ENCODE data around the gene NTRK2.

Gene NTRK2

DNA sequence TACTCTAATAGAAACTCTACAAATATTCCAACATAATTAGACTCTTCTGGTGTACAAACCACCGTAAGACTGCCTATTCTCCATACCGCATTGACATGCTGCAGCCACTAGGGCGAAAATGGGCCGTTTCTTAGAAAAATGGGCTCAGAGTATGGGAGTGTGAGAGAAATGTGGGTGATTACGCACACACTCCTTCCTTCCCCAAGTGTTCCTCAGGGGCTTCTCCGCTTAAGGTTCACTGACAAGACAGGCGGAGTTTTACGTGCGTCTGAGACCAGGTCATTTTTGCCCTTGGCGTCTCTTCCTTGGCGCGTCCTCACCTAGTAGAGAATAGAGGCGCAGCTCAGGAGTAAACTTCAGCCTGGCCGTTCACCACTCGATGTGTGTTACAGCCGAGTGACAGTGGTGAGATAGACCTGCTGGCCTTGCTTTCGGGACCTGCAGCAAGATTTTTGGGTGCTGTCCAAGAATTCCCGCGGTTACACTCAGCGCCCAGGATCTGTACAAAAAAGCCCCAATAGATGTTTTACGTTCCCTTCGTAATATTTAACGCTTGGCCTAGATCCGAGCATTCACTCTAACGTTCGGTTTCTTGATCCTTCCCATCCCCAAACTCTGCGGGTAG lies 1.8 kb upstream of the NTRK2 start:
- H3K9ac ChIP-seq (ENCODE audit: low read depth, low read length), result no peak overlapping the region
- H3K9me3 ChIP-seq (ENCODE audit: control insufficient read depth, insufficient read depth, low read length), result no peaks in the 10 kb centered on the region
- peaks cover 70% of the 10 kb centered on the region for H3K27me3 ChIP-seq (ENCODE audit: control insufficient read depth, insufficient read depth, low read length)
- peak overlapping the region; percentile 55 for H3K4me3 ChIP-seq (ENCODE audit: low read depth, low read length)
- no peak overlapping the region for H3K27ac ChIP-seq (ENCODE audit: low read depth, low read length)
- peaks cover 18% of the 10 kb centered on the region; the same call in 1 of the 2 replicates for H3K4me1 ChIP-seq (ENCODE audit: control insufficient read depth, insufficient read depth, low read length)
- H3K36me3 ChIP-seq (ENCODE audit: control insufficient read depth, insufficient read depth, low read length), result no peaks in the 10 kb centered on the region

DNA sequence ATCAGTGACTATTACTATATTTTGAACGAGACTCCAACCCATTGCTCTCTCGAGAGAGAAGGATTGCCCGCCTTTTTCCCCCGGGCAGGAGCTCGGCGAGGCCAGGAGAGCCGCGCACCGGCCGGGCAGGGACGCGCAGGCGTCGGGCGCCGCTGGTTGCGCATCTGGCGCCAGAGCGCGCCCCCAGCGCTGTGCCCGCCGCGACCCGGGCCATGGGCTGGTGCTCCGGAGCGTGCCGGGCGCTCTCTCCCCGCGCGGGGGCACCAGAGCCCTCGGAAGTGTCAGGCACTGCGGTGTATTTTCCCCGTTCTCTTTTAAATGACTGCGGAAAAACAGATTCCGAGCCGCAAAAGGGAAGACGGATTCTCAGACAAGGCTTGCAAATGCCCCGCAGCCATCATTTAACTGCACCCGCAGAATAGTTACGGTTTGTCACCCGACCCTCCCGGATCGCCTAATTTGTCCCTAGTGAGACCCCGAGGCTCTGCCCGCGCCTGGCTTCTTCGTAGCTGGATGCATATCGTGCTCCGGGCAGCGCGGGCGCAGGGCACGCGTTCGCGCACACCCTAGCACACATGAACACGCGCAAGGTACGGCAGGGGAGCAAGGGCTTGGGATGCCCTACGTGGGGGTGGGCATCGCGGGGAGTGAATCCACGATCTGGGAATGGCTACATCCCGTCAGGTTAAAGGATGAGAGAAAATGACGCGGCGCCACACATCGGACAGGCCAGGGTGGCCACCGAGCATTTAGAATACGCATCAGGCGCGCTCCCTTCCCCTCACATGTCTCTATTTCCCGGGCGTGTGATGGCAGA lies 1.1 kb upstream of the NTRK2 start:
- H3K9me3 ChIP-seq (ENCODE audit: control insufficient read depth, insufficient read depth, low read length), result no peaks in the 10 kb centered on the region
- H3K27me3 ChIP-seq (ENCODE audit: control insufficient read depth, insufficient read depth, low read length), result peaks cover 77% of the 10 kb centered on the region
- no peak overlapping the region for H3K9ac ChIP-seq (ENCODE audit: low read depth, low read length)
- peaks cover 18% of the 10 kb centered on the region; the same call in 1 of the 2 replicates for H3K4me1 ChIP-seq (ENCODE audit: control insufficient read depth, insufficient read depth, low read length)
- peak overlapping the region; percentile 55 for H3K4me3 ChIP-seq (ENCODE audit: low read depth, low read length)
- no peaks in the 10 kb centered on the region for H3K36me3 ChIP-seq (ENCODE audit: control insufficient read depth, insufficient read depth, low read length)
- no peak overlapping the region for H3K27ac ChIP-seq (ENCODE audit: low read depth, low read length)

DNA sequence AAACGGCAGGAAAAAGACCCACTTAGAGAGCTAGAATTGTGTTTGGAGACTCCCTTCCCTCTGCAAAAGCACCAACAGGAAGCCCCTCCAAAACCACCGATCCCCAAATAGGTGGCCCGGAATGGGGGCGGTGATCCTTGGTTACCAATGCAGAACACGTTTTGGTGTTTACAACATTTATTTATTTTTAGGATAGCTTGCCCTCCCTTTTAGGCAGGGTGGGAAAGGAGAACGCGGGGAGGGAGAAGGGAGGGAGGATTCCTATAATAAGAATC lies 579 bp upstream of the NTRK2 start:
- H3K9me3 ChIP-seq (ENCODE audit: control insufficient read depth, insufficient read depth, low read length), result no peaks in the 10 kb centered on the region
- no peak overlapping the region for H3K9ac ChIP-seq (ENCODE audit: low read depth, low read length)
- no peak overlapping the region for H3K27ac ChIP-seq (ENCODE audit: low read depth, low read length)
- H3K4me3 ChIP-seq (ENCODE audit: low read depth, low read length), result peak overlapping the region; percentile 55
- H3K4me1 ChIP-seq (ENCODE audit: control insufficient read depth, insufficient read depth, low read length), result peaks cover 18% of the 10 kb centered on the region; the same call in 1 of the 2 replicates
- H3K36me3 ChIP-seq (ENCODE audit: control insufficient read depth, insufficient read depth, low read length), result no peaks in the 10 kb centered on the region
- peaks cover 78% of the 10 kb centered on the region for H3K27me3 ChIP-seq (ENCODE audit: control insufficient read depth, insufficient read depth, low read length)

DNA sequence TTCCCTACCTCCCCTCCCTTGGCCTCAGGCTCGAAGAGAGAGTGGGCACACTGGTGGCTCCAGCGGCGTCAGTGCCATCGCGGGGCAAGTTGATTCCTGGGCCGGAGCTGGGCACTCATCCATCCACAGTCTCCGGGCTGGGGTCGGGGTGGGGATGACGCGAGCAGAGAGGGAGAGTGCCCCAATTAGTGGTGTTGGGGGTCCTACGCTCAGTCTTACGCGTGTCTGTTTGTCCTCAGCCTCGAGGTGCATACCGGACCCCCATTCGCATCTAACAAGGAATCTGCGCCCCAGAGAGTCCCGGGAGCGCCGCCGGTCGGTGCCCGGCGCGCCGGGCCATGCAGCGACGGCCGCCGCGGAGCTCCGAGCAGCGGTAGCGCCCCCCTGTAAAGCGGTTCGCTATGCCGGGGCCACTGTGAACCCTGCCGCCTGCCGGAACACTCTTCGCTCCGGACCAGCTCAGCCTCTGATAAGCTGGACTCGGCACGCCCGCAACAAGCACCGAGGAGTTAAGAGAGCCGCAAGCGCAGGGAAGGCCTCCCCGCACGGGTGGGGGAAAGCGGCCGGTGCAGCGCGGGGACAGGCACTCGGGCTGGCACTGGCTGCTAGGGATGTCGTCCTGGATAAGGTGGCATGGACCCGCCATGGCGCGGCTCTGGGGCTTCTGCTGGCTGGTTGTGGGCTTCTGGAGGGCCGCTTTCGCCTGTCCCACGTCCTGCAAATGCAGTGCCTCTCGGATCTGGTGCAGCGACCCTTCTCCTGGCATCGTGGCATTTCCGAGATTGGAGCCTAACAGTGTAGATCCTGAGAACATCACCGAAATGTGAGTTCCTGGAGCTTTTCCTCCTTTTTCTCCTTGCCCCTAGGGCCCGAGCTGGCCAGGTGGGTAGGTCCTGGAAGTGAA lies 861 bp downstream of the NTRK2 start:
- Histone ChIP-seq H3K9ac (ENCODE audit: low read depth, low read length) (no peak overlapping the region), H3K9me3 (ENCODE audit: control insufficient read depth, insufficient read depth, low read length) (no peaks in the 10 kb centered on the region), H3K4me1 (ENCODE audit: control insufficient read depth, insufficient read depth, low read length) (peaks cover 18% of the 10 kb centered on the region; the same call in 1 of the 2 replicates), H3K36me3 (ENCODE audit: control insufficient read depth, insufficient read depth, low read length) (no peaks in the 10 kb centered on the region), H3K27me3 (ENCODE audit: control insufficient read depth, insufficient read depth, low read length) (peaks cover 78% of the 10 kb centered on the region), H3K4me3 (ENCODE audit: low read depth, low read length) (peak overlapping the region; percentile 55), H3K27ac (ENCODE audit: low read depth, low read length) (no peak overlapping the region)

DNA sequence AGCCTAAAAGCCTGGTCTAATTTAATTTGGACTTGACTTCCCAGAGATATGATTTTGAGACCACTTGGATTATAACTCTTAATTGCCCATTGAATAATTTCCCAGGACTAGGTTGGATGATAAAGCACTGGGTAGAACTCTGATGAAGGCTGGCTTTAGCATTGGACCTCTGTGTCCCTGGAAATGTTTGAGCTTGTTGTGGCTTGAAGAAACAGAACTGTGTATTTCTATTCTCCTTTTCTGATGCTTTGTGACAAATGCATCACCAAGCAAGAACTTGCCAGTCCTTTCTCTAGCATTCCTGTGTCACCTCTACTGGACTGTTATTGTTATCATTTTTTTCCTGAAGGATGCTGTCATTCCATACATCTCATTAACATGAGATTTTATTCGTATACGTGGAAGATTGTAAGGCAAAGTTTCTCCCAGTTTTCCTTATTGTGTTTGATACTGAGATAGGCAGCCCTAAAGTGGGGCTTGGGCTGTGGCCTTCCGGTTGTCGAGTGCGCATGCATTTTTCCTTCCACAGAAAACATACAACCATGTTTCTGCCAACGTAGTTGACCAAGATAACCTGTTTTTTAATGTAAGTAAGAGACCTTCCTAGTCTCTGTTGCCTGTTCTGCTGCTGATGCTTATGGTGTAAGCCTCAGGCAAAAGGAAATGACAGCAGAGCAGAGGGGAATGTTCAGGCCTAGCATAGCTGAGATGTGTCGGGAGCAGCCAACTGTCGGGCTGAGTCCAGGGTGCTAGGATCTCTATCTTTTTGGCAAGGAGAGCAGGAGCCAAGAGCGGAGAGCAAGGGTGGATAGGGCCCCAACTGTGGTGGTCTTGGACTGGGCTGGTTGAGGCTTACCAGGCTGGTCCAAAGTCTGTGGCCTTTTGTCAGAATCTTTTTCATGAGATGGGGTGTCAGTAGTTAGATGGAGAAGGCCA lies 2.3 kb downstream of the NTRK2 start:
- peaks cover 66% of the 10 kb centered on the region for H3K27me3 ChIP-seq (ENCODE audit: control insufficient read depth, insufficient read depth, low read length)
- no peak overlapping the region for H3K27ac ChIP-seq (ENCODE audit: low read depth, low read length)
- H3K9me3 ChIP-seq (ENCODE audit: control insufficient read depth, insufficient read depth, low read length), result no peaks in the 10 kb centered on the region
- peaks cover 18% of the 10 kb centered on the region; the same call in 1 of the 2 replicates for H3K4me1 ChIP-seq (ENCODE audit: control insufficient read depth, insufficient read depth, low read length)
- H3K9ac ChIP-seq (ENCODE audit: low read depth, low read length), result no peak overlapping the region
- no peak overlapping the region for H3K4me3 ChIP-seq (ENCODE audit: low read depth, low read length)
- H3K36me3 ChIP-seq (ENCODE audit: control insufficient read depth, insufficient read depth, low read length), result no peaks in the 10 kb centered on the region

DNA sequence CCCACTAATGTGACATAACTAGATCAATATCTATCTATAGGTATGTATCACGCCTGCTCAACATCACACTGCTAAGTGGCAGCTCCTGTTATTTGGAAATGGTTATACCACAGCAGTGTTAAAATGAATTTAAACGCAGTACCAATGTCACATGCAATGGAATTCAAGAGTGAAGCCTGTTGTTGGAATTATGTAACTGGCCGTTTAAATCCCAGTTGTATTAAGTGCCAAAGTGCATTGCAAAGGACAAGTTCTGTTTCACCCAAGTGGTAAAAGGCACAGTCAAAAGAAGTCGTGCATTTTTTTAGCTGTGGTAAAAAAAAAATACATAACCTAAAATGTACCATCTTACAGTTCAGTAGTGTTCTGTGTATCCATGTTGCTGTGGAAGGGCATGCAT lies 4.3 kb downstream of the NTRK2 start:
- peaks cover 11% of the 10 kb centered on the region; the same call in 1 of the 2 replicates for H3K4me1 ChIP-seq (ENCODE audit: control insufficient read depth, insufficient read depth, low read length)
- no peaks in the 10 kb centered on the region for H3K9me3 ChIP-seq (ENCODE audit: control insufficient read depth, insufficient read depth, low read length)
- peaks cover 47% of the 10 kb centered on the region for H3K27me3 ChIP-seq (ENCODE audit: control insufficient read depth, insufficient read depth, low read length)
- no peak overlapping the region for H3K27ac ChIP-seq (ENCODE audit: low read depth, low read length)
- no peak overlapping the region for H3K9ac ChIP-seq (ENCODE audit: low read depth, low read length)
- H3K4me3 ChIP-seq (ENCODE audit: low read depth, low read length), result no peak overlapping the region
- H3K36me3 ChIP-seq (ENCODE audit: control insufficient read depth, insufficient read depth, low read length), result no peaks in the 10 kb centered on the region

DNA sequence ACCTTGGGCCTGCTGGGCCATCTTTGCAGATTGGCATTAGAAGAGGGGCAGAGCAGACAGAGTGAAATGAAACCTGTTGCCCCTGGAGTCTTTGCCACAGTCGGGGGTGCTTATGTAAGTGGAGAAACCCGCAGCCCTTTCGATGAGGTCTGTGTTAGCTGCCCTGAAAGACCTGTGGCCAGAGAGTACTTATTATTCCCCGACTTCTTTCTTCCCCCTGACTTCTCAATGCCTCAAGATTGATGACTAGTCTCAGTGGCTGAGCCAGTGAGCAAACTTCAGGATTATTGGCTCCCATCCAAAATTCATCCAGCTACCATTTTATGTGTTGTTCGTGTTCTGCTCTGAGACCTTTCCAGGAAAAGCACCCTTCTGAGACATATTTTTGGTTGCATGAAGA lies 7.6 kb downstream of the NTRK2 start:
- Histone ChIP-seq H3K36me3 (ENCODE audit: control insufficient read depth, insufficient read depth, low read length) (no peaks in the 10 kb centered on the region), H3K9ac (ENCODE audit: low read depth, low read length) (no peak overlapping the region), H3K27me3 (ENCODE audit: control insufficient read depth, insufficient read depth, low read length) (peaks cover 14% of the 10 kb centered on the region), H3K27ac (ENCODE audit: low read depth, low read length) (no peak overlapping the region), H3K4me1 (ENCODE audit: control insufficient read depth, insufficient read depth, low read length) (no peaks in the 10 kb centered on the region), H3K4me3 (ENCODE audit: low read depth, low read length) (no peak overlapping the region), H3K9me3 (ENCODE audit: control insufficient read depth, insufficient read depth, low read length) (no peaks in the 10 kb centered on the region)

DNA sequence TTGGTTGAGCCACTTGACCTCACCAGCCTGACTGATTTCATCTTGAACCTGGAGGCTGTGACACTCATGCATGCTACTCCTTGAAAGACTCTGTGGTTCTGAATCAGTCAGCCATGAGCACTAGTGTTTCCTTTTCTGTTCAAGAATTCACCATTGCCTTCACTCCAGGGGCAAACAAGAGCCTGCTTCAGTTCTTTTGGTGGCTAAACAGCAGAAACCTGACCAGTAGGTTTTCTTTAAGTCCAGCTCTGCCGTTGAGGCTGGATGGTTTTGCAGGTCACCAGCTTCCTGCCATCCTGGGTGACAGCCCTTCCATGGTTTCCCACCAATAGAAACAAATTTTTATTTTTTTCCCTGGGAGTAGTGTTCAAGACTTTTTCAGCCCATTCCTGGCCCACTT lies 10.0 kb downstream of the NTRK2 start:
- no peak overlapping the region for H3K4me3 ChIP-seq (ENCODE audit: low read depth, low read length)
- H3K9ac ChIP-seq (ENCODE audit: low read depth, low read length), result no peak overlapping the region
- no peak overlapping the region for H3K27ac ChIP-seq (ENCODE audit: low read depth, low read length)
- no peaks in the 10 kb centered on the region for H3K36me3 ChIP-seq (ENCODE audit: control insufficient read depth, insufficient read depth, low read length)
- H3K4me1 ChIP-seq (ENCODE audit: control insufficient read depth, insufficient read depth, low read length), result no peaks in the 10 kb centered on the region
- no peaks in the 10 kb centered on the region for H3K9me3 ChIP-seq (ENCODE audit: control insufficient read depth, insufficient read depth, low read length)
- no peaks in the 10 kb centered on the region for H3K27me3 ChIP-seq (ENCODE audit: control insufficient read depth, insufficient read depth, low read length)

DNA sequence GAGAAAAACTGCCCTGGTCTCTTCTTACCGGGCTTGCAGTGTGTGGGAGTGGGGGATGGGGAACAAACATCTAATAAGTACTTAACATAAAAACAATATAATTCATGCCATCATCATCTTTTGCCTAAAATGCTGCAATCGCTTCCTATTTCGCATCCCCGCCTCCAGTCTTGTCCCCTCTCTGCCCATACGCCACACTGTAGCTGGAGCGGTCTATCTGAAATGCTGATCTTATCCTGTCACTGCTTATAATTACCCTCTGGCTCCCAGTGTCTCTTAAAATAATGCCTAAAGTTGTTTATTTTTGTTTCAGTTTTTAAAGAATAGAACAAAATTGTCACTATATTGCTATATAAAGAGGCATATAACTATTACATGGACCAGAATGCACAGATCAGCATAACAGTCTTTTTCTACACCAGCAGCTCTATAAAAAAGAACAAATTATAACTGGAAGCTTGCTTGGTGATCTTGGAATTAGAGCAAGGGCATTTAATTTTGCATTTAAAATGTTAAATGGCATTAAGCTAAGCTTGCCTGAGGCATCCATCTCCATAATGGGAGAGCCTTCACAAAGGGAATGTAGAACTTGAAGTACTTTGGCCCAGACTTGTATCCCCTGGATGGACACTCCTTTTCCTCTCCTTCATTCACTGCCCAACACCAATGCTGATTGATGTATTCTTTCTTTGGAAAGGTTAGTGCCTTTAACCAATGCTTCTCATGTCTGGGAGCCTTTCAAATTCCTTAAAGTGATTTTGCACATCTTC lies 12.2 kb downstream of the NTRK2 start:
- H3K27ac ChIP-seq (ENCODE audit: low read depth, low read length), result no peak overlapping the region
- H3K9ac ChIP-seq (ENCODE audit: low read depth, low read length), result no peak overlapping the region
- H3K4me3 ChIP-seq (ENCODE audit: low read depth, low read length), result no peak overlapping the region
- no peaks in the 10 kb centered on the region for H3K9me3 ChIP-seq (ENCODE audit: control insufficient read depth, insufficient read depth, low read length)
- H3K36me3 ChIP-seq (ENCODE audit: control insufficient read depth, insufficient read depth, low read length), result no peaks in the 10 kb centered on the region
- no peaks in the 10 kb centered on the region for H3K27me3 ChIP-seq (ENCODE audit: control insufficient read depth, insufficient read depth, low read length)
- no peaks in the 10 kb centered on the region for H3K4me1 ChIP-seq (ENCODE audit: control insufficient read depth, insufficient read depth, low read length)

DNA sequence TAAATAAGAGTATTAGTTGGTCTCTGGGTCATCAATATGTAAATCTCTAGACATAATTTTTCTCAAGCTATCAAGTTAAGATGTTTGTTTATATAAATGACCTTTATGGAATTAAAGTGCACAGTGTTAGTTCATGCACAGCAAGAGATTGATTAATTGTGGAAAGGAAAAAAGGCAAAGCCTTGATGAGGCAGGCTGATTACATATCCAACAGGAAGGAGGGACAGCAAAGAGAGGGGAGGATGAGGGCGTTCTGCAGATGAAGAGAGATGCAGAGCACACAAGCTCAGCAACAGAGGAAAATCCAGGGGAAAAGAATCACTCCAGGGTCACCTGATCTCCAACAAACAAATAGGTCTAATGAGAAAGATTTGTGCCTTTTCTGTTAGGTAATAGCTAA lies 16.5 kb downstream of the NTRK2 start:
- Histone ChIP-seq H3K4me3 (ENCODE audit: low read depth, low read length) (no peak overlapping the region), H3K4me1 (ENCODE audit: control insufficient read depth, insufficient read depth, low read length) (no peaks in the 10 kb centered on the region), H3K9ac (ENCODE audit: low read depth, low read length) (no peak overlapping the region), H3K27me3 (ENCODE audit: control insufficient read depth, insufficient read depth, low read length) (no peaks in the 10 kb centered on the region), H3K36me3 (ENCODE audit: control insufficient read depth, insufficient read depth, low read length) (no peaks in the 10 kb centered on the region), H3K27ac (ENCODE audit: low read depth, low read length) (no peak overlapping the region), H3K9me3 (ENCODE audit: control insufficient read depth, insufficient read depth, low read length) (no peaks in the 10 kb centered on the region)
